Measurements from ENCODE around the gene ATP6V0E1.
"Not testable (repeated sequence)": the region's sequence is repeated elsewhere in the genome, so short reads cannot be mapped to it uniquely, and the experiment has no call there.

ATP6V0E1 gene

DNA sequence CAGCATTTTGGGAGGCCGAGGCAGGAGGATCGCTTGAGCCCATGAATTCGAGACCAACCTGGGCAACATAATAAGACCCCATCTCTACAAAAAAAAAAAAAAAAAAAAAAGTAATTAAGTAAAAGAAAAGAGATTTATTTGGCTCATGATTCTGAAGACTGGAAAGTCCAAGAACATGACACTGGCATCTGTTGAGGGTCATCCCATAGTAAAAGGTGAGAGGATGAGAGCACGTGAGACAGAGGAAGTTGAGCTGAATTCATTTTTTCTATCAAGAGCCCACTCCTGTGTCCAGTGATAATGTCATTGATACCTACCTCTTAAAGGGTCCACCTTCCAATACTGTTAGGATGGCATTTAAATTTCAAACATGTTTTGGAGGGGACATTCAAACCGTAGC is 92.4 kb downstream of the ATP6V0E1 start:
- no peak for DNase-seq (ENCODE audit: low read depth, low spot score)

DNA sequence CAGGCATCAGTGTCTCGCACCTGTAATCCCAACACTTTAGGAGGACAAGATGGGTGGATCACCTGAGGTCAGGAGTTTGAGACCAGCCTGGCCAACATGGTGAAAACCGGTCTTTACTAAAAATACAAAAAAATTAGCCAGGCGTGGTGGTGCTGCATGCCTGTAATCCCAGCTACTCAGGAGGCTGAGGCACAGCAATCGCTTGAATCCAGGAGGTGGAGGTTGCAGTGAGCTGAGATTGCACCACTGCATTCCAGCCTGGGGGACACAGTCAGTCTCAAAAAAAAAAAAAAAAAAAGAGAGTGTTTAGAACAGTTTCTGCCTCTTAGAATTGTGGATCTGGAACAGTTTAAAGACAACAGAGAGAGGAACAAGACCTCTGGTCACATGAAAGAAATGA is 92.9 kb downstream of the ATP6V0E1 start:
- DNase-seq (ENCODE audit: low read depth, low spot score): not testable (repeated sequence)

DNA sequence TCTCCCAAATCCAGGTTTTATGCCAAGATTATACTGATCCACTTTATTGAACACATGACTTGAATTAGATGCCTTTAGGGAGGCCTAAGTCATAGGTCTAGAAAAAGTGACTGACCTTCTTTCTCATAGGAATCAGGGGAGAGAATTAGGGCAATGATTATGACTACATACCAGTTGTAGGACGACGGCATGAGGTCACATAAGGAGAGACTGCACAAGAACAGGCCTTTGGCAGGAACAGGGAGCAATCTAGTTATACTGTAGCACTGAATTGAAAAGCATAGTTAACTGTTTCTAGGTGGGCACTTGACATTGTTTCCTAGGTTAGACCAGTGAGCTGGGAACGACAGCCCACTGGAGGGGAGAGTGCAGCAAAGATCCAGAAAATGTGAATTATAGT is 95.3 kb downstream of the ATP6V0E1 start:
- DNase-seq (ENCODE audit: low read depth, low spot score): no peak
